Measurements from ENCODE around the gene ZNF260.
"Not testable (repeated sequence)": the region's sequence is repeated elsewhere in the genome, so short reads cannot be mapped to it uniquely, and the experiment has no call there.

ZNF260 gene

DNA sequence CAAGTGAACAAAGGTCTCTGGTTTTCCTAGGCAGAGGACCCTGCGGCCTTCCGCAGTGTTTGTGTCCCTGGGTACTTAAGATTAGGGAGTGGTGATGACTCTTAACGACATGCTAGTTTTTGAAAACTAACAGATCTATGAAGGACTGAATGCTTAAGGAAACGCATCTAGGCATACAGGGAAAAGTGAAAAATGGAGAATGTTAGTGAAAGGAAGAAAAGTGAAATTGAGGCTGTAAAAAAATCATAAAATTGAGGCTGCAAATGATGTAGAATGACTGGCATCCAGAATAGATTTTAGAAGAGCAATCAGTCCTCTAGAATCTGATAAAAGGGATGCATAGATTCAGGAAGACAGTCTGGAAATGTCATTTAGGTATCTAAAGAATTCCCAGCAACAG, 3.5 kb downstream of the ZNF260 start:
- Mint-ChIP-seq H3K4me1 (peaks cover 18 to 22% of the 10 kb centered on the region in 2 donors), H3K27me3 (no peaks in the 10 kb centered on the region), H3K9me3 (peaks cover 11 to 14% of the 10 kb centered on the region in 2 donors), H3K36me3 (peaks cover 52 to 66% of the 10 kb centered on the region in 2 donors), H3K27ac (no peak overlapping the region), H3K4me3 (no peak overlapping the region)
- DNase-seq (no peak), ATAC-seq (replicated peaks) (no peak)

DNA sequence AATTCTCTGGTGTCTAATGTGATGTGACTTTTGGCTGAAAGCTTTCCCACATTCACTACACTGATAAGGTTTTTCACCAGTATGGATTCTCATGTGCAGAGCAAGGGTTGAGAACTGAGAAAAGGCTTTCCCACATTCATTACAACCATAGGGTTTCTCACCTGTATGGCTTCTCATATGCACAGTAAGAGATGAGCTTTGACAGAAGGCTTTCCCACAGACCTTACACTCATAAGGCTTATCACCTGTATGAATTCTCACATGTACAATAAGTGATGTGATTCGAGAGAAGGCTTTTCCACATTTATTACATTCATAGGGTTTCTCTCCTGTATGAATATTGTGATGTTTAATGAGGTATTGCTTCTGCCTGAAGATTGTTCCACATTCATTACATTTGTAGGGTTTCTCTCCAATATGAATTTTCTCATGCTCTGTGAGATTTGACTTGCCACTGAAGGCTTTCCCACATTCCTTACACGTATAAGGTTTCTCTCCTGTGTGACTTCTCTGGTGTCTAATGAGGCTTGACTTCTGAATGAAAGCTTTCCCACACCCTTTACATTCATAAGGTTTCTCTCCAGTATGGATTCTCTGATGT, 14.0 kb downstream of the ZNF260 start:
- Mint-ChIP-seq H3K4me3 (no peak overlapping the region), H3K36me3 (peaks cover 58 to 67% of the 10 kb centered on the region in 2 donors), H3K27me3 (no peaks in the 10 kb centered on the region), H3K27ac (no peak overlapping the region), H3K4me1 (no peaks in the 10 kb centered on the region), H3K9me3 (peaks cover 25 to 34% of the 10 kb centered on the region in 2 donors)
- no peak for DNase-seq
- ATAC-seq (replicated peaks) = no peak

DNA sequence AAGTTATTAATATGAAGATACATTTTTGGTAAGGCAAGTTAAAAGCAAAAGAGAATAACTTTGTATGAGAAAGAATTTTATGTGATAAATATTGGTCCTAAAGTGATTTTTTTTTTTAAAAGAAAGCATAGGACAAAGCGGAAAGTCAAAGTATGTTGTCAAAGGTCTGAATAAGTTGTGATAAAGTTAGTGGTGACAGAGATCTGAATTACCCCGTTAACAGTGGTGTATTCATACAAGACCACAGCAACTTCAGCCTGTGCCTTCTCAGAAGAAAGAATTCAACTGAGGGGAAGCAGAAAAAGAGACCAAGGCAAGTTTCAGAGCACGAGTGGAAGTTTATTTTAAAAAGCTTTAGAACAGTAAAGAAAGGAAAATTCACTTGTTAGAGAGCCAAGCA, 19.7 kb downstream of the ZNF260 start:
- Mint-ChIP-seq H3K36me3 (peaks cover 17 to 18% of the 10 kb centered on the region in 2 donors), H3K4me3 (no peak overlapping the region), H3K9me3 (peaks cover 9% of the 10 kb centered on the region in 2 donors), H3K27me3 (no peaks in the 10 kb centered on the region), H3K4me1 (no peaks in the 10 kb centered on the region), H3K27ac (no peak overlapping the region)
- DNase-seq (no peak), ATAC-seq (replicated peaks) (no peak)

DNA sequence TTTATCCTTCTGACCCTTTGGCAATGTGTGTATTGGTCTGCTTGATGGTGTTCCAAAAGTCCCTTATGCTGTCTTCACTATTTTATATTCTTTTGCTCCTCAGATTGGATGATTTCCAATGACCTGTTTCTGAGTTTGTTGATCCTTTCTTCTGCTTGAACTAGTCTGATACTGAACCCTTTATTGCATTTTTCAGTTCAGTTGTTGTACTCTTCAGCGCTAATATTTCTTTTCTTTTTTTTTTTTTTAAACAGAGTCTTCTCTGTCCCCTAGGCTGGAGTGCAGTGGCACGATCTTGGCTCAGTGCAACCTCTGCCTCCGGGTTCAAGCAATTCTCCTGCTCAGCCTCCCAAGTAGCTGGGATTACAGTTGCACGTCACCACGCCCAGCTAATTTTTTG, 26.1 kb downstream of the ZNF260 start:
- no peaks in the 10 kb centered on the region for H3K4me1 Mint-ChIP-seq
- DNase-seq = no peak
- peaks cover 19 to 24% of the 10 kb centered on the region in 2 donors for H3K9me3 Mint-ChIP-seq

DNA sequence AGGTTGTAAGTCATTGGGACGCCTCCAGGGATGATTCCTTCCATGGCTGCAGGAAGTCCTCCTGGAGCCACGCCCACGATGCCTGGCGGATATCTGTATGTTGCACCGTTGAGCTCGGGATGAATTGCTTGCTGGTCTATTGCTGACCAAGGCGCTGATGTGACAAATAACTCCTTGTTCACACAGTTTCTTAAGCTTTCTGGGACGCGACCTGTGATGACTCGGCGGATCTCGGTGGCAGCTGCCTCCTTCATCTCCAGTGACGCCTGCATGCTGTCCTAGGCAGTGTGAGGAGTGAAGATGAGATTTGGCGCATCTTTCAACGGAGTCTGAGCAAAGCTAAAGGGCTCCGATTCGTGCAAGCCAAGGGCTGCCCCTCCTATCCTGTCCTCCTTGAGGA, 31.1 kb downstream of the ZNF260 start:
- Mint-ChIP-seq H3K27me3 (no peaks in the 10 kb centered on the region), H3K36me3 (peaks cover 2 to 5% of the 10 kb centered on the region in 2 donors), H3K27ac (no peak overlapping the region), H3K4me3 (no peak overlapping the region), H3K4me1 (peaks cover 8 to 14% of the 10 kb centered on the region in 2 donors), H3K9me3 (peaks cover 9 to 14% of the 10 kb centered on the region in 2 donors)
- ATAC-seq (replicated peaks) (no peak), DNase-seq (no peak)

More for the DNA sequence above, 26.1 kb downstream of the ZNF260 start:
- Mint-ChIP-seq H3K27ac (no peak overlapping the region), H3K4me3 (no peak overlapping the region), H3K36me3 (peaks cover 16% of the 10 kb centered on the region in 2 donors), H3K27me3 (no peaks in the 10 kb centered on the region)
- ATAC-seq (replicated peaks) = no peak

DNA sequence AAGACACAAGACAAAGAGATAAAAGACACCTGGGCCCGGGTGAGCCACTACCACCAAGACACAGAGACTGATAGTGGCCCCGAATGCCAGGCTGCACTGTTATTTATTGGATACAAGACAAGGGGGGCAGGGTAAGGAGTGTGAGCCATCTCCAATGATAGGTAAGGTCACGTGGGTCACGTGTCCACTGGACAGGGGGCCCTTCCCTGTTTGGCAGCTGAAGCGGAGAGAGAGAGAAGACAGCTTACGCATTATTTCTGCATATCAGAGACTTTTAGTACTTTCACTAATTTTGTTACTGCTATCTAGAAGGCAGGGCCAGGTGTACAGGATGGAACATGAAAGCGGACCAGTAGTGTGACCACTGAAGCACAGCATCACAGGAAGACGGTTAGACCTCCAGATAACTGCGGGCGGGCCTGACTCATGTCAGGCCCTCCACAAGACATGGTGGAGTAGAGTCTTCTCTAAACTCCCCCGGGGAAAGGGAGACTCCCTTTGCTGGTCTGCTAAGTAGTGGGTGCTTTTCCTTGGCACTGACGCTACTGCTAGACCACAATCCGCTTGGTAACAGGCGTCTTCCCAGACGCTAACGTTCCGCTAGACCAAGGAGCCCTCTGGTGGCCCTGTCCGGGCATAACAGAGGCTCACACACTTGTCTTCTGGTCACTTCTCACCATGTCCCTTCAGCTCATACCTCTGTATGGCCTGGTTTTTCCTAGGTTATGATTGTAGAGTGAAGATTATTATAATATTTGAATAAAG, 35.2 kb downstream of the ZNF260 start:
- not testable (repeated sequence) for ATAC-seq (replicated peaks); H3K9me3 Mint-ChIP-seq; H3K36me3 Mint-ChIP-seq; H3K27me3 Mint-ChIP-seq
- Mint-ChIP-seq H3K4me1 (peaks cover 16 to 29% of the 10 kb centered on the region in 2 donors), H3K4me3 (peak overlapping the region; percentile 40 to 72), H3K27ac (peak overlapping the region; percentile 89)
- peak; percentile 73 for DNase-seq

DNA sequence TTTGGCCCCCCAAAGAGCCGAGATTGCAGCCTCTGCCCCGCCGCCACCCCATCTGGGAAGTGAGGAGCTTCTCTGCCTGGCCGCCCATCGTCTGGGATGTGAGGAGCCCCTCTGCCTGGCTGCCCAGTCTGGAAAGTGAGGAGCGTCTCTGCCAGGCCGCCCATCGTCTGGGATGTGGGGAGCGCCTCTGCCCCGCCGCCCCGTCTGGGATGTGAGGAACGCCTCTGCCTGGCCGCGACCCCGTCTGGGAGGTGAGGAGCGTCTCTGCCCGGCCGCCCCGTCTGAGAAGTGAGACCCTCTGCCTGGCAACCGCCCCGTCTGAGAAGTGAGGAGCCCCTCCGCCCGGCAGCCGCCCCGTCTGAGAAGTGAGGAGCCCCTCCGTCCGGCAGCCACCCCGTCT, 37.2 kb downstream of the ZNF260 start:
- ATAC-seq (replicated peaks); H3K9me3 Mint-ChIP-seq: not testable (repeated sequence)

DNA sequence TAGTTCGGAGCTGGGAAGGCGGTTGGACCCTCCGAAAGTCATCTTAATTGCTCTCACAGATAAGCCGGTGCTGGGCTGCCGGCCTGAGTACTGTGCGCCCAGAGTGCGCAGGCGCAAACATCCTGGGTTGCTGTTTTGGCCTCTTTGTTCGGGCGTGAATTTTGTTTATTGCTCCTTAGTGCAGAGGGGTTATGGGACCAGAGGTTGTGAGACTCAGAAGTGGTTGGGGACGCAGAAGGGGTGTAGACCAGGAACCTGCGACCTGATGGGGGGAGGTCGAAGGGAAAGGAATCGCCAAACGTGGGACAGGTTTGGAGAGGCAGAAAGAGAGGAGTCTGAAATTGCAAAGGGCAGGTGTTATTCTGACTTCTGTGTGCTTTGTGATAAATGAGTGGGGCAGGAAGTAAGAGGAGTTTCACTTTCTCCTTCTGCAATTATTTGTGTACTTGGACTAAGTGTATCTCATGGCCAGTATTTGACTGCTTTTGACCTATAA, 38.1 kb downstream of the ZNF260 start:
- DNase-seq (peak; percentile 82), ATAC-seq (replicated peaks) (peak; percentile 75 to 78)
- Mint-ChIP-seq H3K4me3 (peak overlapping the region; percentile 94 to 98), H3K27ac (peak overlapping the region; percentile 99), H3K4me1 (peaks cover 21 to 41% of the 10 kb centered on the region in 2 donors), H3K27me3 (no peaks in the 10 kb centered on the region), H3K9me3 (peaks cover 0 to 4% of the 10 kb centered on the region in 2 donors), H3K36me3 (peaks cover 3 to 19% of the 10 kb centered on the region in 2 donors)

More for the DNA sequence above, 37.2 kb downstream of the ZNF260 start:
- Mint-ChIP-seq H3K4me1 (peaks cover 21 to 41% of the 10 kb centered on the region in 2 donors), H3K4me3 (peak overlapping the region; percentile 94 to 98), H3K27ac (peak overlapping the region; percentile 99), H3K36me3 (peaks cover under 1 to 16% of the 10 kb centered on the region in 2 donors)
- not testable (repeated sequence) for H3K27me3 Mint-ChIP-seq, DNase-seq

DNA sequence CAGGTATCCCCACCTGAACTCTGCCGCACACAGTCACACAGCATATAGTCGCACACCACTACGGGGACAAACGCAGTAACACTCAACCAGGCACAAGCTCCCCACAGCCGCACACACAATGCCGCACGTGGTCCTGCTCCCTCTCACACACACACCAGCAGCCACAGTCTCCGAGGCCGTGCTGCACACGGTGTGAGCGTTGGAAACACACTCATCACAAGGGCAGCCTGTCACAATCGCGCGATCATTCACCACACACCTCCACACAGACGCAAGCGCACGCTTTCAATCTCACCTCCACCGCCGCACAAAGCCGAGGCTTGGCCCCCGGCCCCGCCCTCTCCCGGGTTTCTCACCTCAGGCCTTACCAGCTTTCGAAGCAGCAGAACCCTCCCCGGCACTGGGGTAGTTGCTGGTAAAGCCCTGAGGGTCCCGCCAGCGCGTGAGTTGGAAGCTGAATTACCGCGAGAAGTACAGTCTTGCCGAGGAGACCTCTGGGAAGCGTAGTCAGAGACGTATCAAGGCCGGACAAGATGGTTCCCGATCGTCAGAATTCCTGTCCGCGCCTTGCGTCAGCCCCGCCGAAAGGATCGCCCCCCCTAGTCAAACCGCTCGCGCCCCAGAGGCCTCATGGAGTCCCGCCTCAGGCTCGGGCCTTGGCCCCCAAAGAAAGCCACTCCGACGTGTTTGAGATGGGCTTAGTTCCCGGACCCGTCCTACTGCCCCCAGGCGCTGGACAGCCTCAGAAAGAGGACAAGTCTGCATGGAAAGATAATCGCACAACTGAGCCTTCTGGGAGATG, 38.8 kb downstream of the ZNF260 start, which contains the start of gene ZNF566:
Gene ZNF566, minus strand, starts transcription at position 444 of the 802 bp plus-strand sequence. CDS start 13,004 bp downstream, outside the sequence.
- H3K4me3 Mint-ChIP-seq = peak within 1 kb of the TSS; percentile 94 to 98
- no peaks in the 10 kb centered on the region for H3K27me3 Mint-ChIP-seq
- H3K36me3 Mint-ChIP-seq = peaks cover 3 to 20% of the 10 kb centered on the region in 2 donors
- peak within 1 kb of the TSS; percentile 99 for H3K27ac Mint-ChIP-seq
- DNase-seq (peak; percentile 96), ATAC-seq (replicated peaks) (peak; percentile 90 to 92)
- H3K9me3 Mint-ChIP-seq = peaks cover 0 to 4% of the 10 kb centered on the region in 2 donors
- peaks cover 21 to 41% of the 10 kb centered on the region in 2 donors for H3K4me1 Mint-ChIP-seq

DNA sequence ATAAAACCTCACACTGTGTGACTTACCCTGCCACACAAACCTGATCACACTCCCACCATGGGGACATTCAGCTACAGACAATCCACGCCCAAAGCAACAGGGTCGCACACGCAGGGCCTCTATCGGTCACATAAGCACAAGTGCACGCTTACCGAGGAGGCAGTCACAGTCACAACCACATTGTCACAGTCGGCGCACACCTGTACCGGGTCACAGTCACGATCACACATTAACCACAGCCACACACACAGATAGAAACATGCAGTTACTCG, 39.3 kb downstream of the ZNF260 start:
- no peaks in the 10 kb centered on the region for H3K27me3 Mint-ChIP-seq
- H3K4me1 Mint-ChIP-seq = peaks cover 21 to 45% of the 10 kb centered on the region in 2 donors
- peak overlapping the region; percentile 99 for H3K27ac Mint-ChIP-seq
- peaks cover 0 to 4% of the 10 kb centered on the region in 2 donors for H3K9me3 Mint-ChIP-seq
- H3K4me3 Mint-ChIP-seq = peak overlapping the region; percentile 94 to 98
- H3K36me3 Mint-ChIP-seq = peaks cover 3 to 24% of the 10 kb centered on the region in 2 donors
- ATAC-seq (replicated peaks) (peak; percentile 24 to 33), DNase-seq (no peak)

DNA sequence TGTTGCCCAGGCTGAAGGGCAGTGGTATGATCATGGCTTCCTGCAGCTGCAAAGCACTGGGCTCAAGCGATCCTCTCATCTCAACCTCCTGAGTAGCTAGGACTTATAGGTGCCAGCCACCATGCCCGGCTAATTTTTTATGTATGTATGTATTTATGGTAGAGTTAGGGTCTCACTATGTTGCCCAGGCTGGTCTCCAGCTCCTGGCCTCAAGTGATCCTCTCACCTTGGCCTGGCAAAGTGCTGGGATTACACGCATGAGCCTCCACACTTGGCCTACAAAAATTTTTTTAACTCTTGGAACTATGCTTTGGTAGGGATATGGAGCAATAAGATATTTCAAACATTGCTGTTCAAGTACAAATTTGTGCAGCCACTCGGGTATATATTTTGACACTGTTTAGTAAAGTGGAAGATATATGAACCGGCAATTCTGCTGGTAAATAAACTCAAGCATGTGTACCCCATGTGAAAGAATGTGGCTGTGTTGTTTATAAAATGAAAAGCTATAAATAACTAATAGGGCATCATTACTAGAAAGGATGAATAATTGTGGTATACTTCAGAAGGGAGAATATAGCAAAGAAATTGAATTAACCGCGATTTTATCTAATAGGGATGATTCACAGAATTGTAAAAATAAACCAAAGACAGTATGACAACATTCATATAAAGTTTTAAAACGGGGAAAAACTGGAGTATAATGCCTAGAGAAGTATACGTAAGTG, 39.8 kb downstream of the ZNF260 start:
- DNase-seq (no peak), ATAC-seq (replicated peaks) (no peak)
- Mint-ChIP-seq H3K4me3 (peak overlapping the region; percentile 94 to 98), H3K27me3 (no peaks in the 10 kb centered on the region), H3K4me1 (peaks cover 22 to 46% of the 10 kb centered on the region in 2 donors), H3K36me3 (peaks cover 6 to 28% of the 10 kb centered on the region in 2 donors), H3K27ac (peak overlapping the region; percentile 99), H3K9me3 (peaks cover 0 to 4% of the 10 kb centered on the region in 2 donors)

DNA sequence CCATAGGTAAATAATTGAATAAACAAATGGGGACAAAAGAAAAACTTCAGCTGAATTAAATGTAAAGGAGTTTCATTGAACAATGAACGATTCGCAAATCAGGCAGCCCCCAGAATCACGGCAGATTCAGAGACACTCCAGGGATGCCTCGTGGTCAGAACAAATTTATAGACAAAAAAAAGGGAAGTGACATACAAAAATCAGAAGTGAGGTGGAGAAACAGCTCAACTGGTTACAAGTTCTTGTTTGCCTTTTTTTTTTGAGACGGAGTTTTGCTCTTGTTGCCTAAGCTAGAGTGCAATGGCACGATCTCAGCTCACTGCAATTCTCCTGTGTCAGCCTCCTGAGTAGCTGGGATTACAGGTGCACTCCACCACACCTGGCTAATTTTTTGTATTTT, 44.4 kb downstream of the ZNF260 start:
- peaks cover 21 to 53% of the 10 kb centered on the region in 2 donors for H3K36me3 Mint-ChIP-seq
- peak; percentile 39 to 46 for ATAC-seq (replicated peaks)

DNA sequence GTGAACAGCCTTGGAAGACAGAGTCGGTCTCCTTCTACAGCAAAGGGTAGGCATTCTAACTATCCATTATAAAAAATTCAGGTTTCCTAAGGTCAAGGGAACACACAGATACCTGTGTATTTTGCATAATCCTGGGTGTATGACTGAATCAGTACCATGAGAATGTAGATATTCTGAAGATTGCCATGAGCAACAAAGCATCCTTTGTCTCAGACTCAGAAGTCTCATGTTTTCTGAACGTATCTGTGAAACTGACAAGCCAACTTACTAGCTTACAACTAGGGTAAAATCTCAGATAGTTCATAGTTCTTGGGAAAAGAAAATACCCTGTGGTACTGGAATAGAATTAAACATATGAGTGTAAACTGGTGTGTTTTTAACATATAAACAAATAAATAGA, 45.2 kb downstream of the ZNF260 start:
- H3K9me3 Mint-ChIP-seq = peaks cover 2 to 3% of the 10 kb centered on the region in 2 donors
- no peak for ATAC-seq (replicated peaks)
- H3K27ac Mint-ChIP-seq = no peak overlapping the region
- peaks cover 24 to 59% of the 10 kb centered on the region in 2 donors for H3K36me3 Mint-ChIP-seq
- no peak overlapping the region for H3K4me3 Mint-ChIP-seq
- no peaks in the 10 kb centered on the region for H3K27me3 Mint-ChIP-seq
- H3K4me1 Mint-ChIP-seq = peaks cover 7 to 23% of the 10 kb centered on the region in 2 donors
- DNase-seq = no peak

More for the DNA sequence above, 44.4 kb downstream of the ZNF260 start:
- H3K4me1 Mint-ChIP-seq = peaks cover 11 to 31% of the 10 kb centered on the region in 2 donors
- H3K27ac Mint-ChIP-seq = no peak overlapping the region
- H3K4me3 Mint-ChIP-seq = no peak overlapping the region
- no peaks in the 10 kb centered on the region for H3K9me3 Mint-ChIP-seq
- no peak for DNase-seq
- H3K27me3 Mint-ChIP-seq = no peaks in the 10 kb centered on the region
